Skeletal muscle satellite cell (primary cell): ENCODE data around the gene SGCD.

ENCODE experiments used
- H3K27me3 ChIP-seq: 2 replicates; pipeline ENCODE4 v1.7.0; 2013; ENCODE audit warnings: low read length; ENCODE audit not compliant: control insufficient read depth, insufficient read depth
- H3K36me3 ChIP-seq: 2 replicates; pipeline ENCODE4 v1.7.0; 2013; ENCODE audit warnings: mild to moderate bottlenecking, control low read depth, low read length; ENCODE audit not compliant: insufficient read depth
- H3K4me1 ChIP-seq: 2 replicates; pipeline ENCODE4 v1.7.0; 2013; ENCODE audit warnings: low read length; ENCODE audit not compliant: control insufficient read depth, insufficient read depth
- H3K4me2 ChIP-seq: 2 replicates; pipeline ENCODE4 v1.7.0; 2013; ENCODE audit warnings: mild to moderate bottlenecking, low read length
- H3K4me3 ChIP-seq: 2 replicates; pipeline ENCODE4 v1.7.0; 2013; ENCODE audit warnings: low read length
- H3K9ac ChIP-seq: 2 replicates; pipeline ENCODE4 v1.7.0; 2013; ENCODE audit warnings: mild to moderate bottlenecking, low read depth, low read length, moderate library complexity
- H3K9me3 ChIP-seq: replicated peaks from 2 replicates; pipeline ENCODE4 v1.7.0; 2013; ENCODE audit warnings: mild to moderate bottlenecking, control low read depth, low read length

Gene SGCD

GRCh38 chr5:156427315-156427714 lies 100.4 kb downstream of the SGCD start:
- no peaks in the 10 kb centered on the region for H3K4me1 ChIP-seq
- no peak overlapping the region for H3K9ac ChIP-seq
- H3K4me2 ChIP-seq, result no peak overlapping the region
- H3K27me3 ChIP-seq, result no peaks in the 10 kb centered on the region
- no peaks in the 10 kb centered on the region for H3K36me3 ChIP-seq
- H3K9me3 ChIP-seq, result no peaks in the 10 kb centered on the region
- no peak overlapping the region for H3K4me3 ChIP-seq

- Histone ChIP-seq H3K4me3 (no peak overlapping the region), H3K4me1 (no peaks in the 10 kb centered on the region), H3K9me3 (no peaks in the 10 kb centered on the region), H3K4me2 (no peak overlapping the region), H3K27me3 (no peaks in the 10 kb centered on the region), H3K9ac (no peak overlapping the region), H3K36me3 (no peaks in the 10 kb centered on the region)
Measured at GRCh38 chr5:156431956-156432829, 105.2 kb downstream of the SGCD start.

GRCh38 chr5:156432830-156433105 lies 105.8 kb downstream of the SGCD start:
- Histone ChIP-seq H3K4me1 (no peaks in the 10 kb centered on the region), H3K4me3 (no peak overlapping the region), H3K36me3 (no peaks in the 10 kb centered on the region), H3K9me3 (no peaks in the 10 kb centered on the region), H3K27me3 (no peaks in the 10 kb centered on the region), H3K4me2 (no peak overlapping the region), H3K9ac (no peak overlapping the region)

GRCh38 chr5:156434471-156434870 lies 107.5 kb downstream of the SGCD start:
- Histone ChIP-seq H3K9ac (no peak overlapping the region), H3K27me3 (no peaks in the 10 kb centered on the region), H3K4me1 (no peaks in the 10 kb centered on the region), H3K4me2 (no peak overlapping the region), H3K4me3 (no peak overlapping the region), H3K36me3 (no peaks in the 10 kb centered on the region), H3K9me3 (no peaks in the 10 kb centered on the region)

GRCh38 chr5:156435101-156435500 lies 108.1 kb downstream of the SGCD start:
- H3K4me3 ChIP-seq, result no peak overlapping the region
- no peak overlapping the region for H3K9ac ChIP-seq
- H3K9me3 ChIP-seq, result no peaks in the 10 kb centered on the region
- no peak overlapping the region for H3K4me2 ChIP-seq
- no peaks in the 10 kb centered on the region for H3K27me3 ChIP-seq
- H3K4me1 ChIP-seq, result no peaks in the 10 kb centered on the region
- H3K36me3 ChIP-seq, result no peaks in the 10 kb centered on the region

GRCh38 chr5:156438076-156438475 lies 111.1 kb downstream of the SGCD start:
- Histone ChIP-seq H3K36me3 (no peaks in the 10 kb centered on the region), H3K9me3 (no peaks in the 10 kb centered on the region), H3K4me1 (no peaks in the 10 kb centered on the region), H3K27me3 (no peaks in the 10 kb centered on the region), H3K9ac (no peak overlapping the region), H3K4me2 (no peak overlapping the region), H3K4me3 (no peak overlapping the region)

- Histone ChIP-seq H3K9me3 (no peaks in the 10 kb centered on the region), H3K4me2 (no peak overlapping the region), H3K4me1 (no peaks in the 10 kb centered on the region), H3K36me3 (no peaks in the 10 kb centered on the region), H3K27me3 (no peaks in the 10 kb centered on the region), H3K9ac (no peak overlapping the region), H3K4me3 (no peak overlapping the region)
Measured at GRCh38 chr5:156444753-156445291, 117.9 kb downstream of the SGCD start.

GRCh38 chr5:156446526-156446925 lies 119.6 kb downstream of the SGCD start:
- Histone ChIP-seq H3K9me3 (no peaks in the 10 kb centered on the region), H3K9ac (no peak overlapping the region), H3K4me3 (no peak overlapping the region), H3K4me1 (no peaks in the 10 kb centered on the region), H3K36me3 (no peaks in the 10 kb centered on the region), H3K4me2 (no peak overlapping the region), H3K27me3 (no peaks in the 10 kb centered on the region)

GRCh38 chr5:156450778-156451177 lies 123.8 kb downstream of the SGCD start:
- Histone ChIP-seq H3K4me1 (no peaks in the 10 kb centered on the region), H3K9me3 (no peaks in the 10 kb centered on the region), H3K27me3 (no peaks in the 10 kb centered on the region), H3K4me2 (no peak overlapping the region), H3K9ac (no peak overlapping the region), H3K4me3 (no peak overlapping the region), H3K36me3 (no peaks in the 10 kb centered on the region)

GRCh38 chr5:156451505-156451904 lies 124.5 kb downstream of the SGCD start:
- Histone ChIP-seq H3K4me2 (no peak overlapping the region), H3K9ac (no peak overlapping the region), H3K9me3 (no peaks in the 10 kb centered on the region), H3K4me3 (no peak overlapping the region), H3K4me1 (no peaks in the 10 kb centered on the region), H3K27me3 (no peaks in the 10 kb centered on the region), H3K36me3 (no peaks in the 10 kb centered on the region)

- Histone ChIP-seq H3K9ac (no peak overlapping the region), H3K27me3 (no peaks in the 10 kb centered on the region), H3K36me3 (no peaks in the 10 kb centered on the region), H3K4me3 (no peak overlapping the region), H3K4me1 (peaks cover 17% of the 10 kb centered on the region), H3K9me3 (no peaks in the 10 kb centered on the region), H3K4me2 (no peak overlapping the region)
Measured at GRCh38 chr5:156456857-156457256, 129.9 kb downstream of the SGCD start.

GRCh38 chr5:156459812-156460385 lies 132.9 kb downstream of the SGCD start:
- H3K4me1 ChIP-seq, result peaks cover 22% of the 10 kb centered on the region
- H3K9me3 ChIP-seq, result no peaks in the 10 kb centered on the region
- no peak overlapping the region for H3K4me2 ChIP-seq

More at GRCh38 chr5:156459812-156460385, 132.9 kb downstream of the SGCD start:
- Histone ChIP-seq H3K9ac (no peak overlapping the region), H3K36me3 (no peaks in the 10 kb centered on the region), H3K4me3 (no peak overlapping the region), H3K27me3 (no peaks in the 10 kb centered on the region)
